GM19099 (cell line): Measurements from ENCODE around the gene AKR1E2.

Experiments used
- POLR2A ChIP-seq: IDR thresholded peaks from 3 replicates; pipeline ENCODE4 v1.6.1; 2011; ENCODE audit warnings: low read depth; ENCODE audit not compliant: insufficient read length; ENCODE audit errors: extremely low read depth

The AKR1E2 gene

DNA sequence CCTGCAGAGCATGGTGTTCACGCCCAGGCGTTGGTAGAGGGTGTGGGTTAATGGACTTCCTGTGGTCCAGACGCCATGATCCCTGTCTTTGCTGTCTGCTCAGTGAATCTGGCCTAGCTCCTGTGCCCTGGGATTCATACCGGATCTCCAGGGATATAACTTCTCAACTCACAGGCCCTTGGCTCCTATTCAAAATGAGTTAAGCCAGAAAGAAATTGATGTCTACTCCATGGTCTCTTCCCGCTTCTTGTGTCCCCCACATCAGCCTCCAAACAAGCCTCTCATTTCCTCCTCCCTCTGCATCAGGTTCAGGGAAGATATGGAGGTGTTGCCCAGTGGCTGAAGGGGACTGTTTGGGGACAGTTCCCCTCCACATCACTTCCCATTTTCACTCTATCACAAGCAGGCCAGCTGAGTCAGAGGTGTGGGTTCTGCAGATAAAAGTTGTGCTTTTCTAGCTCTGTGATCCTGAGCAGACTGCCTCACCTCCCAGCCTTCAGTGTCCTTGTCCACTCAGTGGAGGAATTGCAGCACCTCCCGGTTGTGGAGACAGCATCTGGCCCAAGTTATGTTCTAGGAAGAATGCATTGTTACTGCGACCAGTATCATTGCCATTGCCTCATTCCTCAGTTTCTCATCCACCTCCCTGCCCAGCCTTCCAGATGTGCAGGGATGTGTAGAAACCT, 22.5 kb downstream of the AKR1E2 start:
- TF ChIP-seq POLR2A = no peak

DNA sequence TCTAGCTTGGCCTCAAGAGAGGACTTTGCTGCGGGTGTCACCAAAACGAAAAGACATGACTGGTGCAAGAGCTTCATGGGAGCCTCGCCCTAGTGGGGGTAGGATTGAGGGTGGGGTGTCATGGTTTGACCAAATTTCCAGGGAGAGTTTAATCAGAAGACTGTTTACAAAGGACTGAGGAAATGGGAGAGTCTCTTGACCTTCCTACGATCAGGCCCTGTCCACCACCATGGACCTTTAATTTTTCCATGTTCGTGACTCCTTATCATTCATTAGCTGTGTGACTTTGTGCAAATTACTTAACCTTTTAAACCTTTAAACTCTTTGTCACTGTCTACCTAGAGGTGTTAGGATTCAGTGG, 23.0 kb downstream of the AKR1E2 start:
- no peak for TF ChIP-seq POLR2A

DNA sequence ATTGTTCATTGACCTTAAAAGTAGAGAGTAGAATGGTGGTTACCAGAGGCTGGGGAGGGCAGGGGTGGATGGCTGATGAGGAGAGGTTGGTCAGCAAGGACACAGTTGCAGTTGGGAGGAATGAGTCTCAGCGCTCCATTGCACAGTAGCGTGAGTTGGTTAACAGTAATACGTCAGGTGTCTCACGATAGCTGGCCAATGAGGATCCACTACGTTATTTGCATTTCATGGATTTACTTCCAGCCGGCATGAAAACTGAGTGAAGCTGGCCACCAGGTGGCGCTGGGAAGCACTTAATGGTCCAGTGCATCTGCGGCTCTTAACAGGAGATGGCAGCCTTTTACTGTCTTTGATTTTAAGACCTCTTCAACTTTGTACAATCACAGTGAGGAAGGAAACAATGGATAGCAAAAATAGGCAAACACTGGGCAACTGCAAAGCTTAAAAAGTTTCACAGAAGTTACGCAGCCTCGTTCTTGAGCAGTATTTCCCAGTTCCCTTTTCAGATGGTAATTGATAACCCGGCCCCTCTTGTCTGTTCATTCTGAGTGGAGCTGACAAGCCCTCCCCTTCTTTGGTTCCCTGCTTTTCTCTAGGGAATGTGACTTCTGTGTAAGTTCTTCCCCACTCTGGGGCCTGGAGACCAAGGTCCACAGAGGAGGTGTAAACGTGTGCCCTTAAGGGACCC, 23.7 kb downstream of the AKR1E2 start:
- TF ChIP-seq POLR2A = no peak

DNA sequence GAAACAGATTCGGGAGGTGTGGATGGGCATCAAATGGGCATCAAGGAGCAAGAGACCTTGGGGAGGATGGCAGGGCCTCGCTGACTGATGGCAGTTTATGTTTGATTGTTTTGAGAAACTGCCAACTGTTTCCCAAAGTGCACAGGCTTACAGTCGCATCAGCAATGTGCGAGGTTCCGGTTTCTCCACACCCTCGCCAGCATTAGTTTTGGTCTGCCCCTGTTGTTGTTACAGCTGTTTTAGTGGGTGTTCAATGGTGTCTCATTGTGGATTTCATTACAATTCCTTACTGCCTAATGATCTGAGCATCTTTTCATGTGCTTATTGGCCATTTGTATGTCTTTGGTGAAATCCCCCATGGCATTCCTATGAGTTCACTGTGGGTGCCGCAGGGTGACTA, 24.4 kb downstream of the AKR1E2 start:
- no peak for TF ChIP-seq POLR2A

DNA sequence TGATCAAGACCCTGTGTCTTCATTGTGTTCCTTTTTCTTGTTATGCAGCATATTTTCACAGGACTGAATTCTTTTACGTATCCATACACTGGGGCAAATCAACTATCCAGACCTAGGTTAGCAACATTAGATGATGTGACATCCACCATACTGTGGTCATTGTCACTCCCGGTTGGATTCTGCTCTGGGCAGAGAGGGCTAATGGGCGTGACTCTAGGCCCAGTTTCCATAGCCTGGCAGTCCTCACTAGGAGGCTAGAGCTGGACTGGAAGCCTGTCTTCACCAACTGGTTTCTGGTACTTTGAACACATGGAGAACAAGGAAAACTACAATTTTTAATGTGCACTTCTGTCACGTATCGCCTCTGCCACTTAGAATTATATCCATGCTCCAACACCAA, 25.2 kb downstream of the AKR1E2 start:
- TF ChIP-seq POLR2A = no peak

DNA sequence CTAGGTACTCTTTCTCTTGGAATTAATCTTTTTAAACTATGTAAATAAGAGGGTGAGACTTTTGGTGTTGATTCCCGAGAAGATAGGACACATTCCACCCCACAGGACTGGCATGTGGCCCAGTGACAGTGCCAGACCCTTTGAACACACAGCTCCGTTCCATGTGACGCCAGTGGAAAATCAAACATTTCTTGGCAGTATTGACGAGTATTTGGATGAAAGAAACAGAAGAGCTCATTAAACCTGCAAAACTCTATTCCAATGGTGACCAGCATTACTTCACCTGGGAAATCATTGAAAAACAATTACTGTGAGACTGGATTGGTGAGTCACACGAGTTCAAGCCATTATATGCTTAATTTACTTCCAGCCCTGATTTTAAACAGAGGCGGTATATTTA, 25.8 kb downstream of the AKR1E2 start:
- TF ChIP-seq POLR2A = no peak

DNA sequence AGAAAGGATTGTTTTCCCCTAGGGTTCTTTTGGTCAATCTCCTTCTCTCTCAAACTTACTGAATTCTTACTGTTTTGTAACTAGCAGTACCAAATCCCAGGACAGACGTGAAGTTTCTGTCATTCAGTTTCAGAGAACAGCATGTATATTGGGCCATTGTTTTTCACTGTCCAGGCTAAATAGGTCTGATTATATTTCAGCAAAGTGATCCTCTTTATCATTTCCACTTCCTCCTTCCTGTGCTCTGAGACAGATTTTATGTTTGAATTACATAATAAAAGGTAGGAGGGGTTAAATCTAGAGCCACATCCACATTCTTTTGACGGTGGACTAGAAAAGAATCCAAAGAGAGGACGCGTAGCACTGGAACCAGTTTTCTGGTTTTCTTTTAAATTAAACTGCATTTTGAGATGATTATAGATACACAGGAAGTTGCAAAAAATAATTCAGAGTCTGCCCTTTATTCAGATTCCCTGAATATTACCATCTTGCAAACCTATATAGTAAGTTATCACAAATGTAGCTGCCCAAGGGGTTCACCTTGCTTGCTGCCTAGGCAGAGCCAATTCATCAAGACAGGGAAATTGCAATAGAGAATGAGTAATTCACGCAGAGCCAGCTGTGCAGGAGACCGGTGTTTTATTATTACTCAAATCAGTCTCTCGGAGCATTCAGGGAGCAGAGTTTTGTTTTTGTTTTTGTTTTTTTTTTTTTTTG, 40.1 kb downstream of the AKR1E2 start:
- no peak for TF ChIP-seq POLR2A

DNA sequence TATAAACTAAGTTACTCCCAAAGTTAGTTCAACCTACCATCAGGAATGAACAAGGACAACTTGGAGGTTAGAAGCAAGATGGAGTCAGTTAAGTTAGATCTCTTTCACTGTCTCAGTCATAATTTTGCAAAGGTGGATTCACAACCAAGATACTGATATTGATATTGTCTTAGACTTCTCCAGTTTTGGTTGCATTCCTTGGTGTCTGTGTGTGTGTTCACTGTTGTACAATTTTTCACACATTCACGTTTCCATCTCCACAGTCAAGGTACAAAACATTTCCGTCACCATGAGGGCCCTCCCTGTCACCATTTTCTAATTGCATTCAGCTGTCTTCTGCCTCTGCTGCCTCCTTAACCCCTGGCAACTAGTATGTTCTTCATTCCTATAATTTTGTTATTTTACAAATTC, 41.1 kb downstream of the AKR1E2 start:
- TF ChIP-seq POLR2A = no peak

DNA sequence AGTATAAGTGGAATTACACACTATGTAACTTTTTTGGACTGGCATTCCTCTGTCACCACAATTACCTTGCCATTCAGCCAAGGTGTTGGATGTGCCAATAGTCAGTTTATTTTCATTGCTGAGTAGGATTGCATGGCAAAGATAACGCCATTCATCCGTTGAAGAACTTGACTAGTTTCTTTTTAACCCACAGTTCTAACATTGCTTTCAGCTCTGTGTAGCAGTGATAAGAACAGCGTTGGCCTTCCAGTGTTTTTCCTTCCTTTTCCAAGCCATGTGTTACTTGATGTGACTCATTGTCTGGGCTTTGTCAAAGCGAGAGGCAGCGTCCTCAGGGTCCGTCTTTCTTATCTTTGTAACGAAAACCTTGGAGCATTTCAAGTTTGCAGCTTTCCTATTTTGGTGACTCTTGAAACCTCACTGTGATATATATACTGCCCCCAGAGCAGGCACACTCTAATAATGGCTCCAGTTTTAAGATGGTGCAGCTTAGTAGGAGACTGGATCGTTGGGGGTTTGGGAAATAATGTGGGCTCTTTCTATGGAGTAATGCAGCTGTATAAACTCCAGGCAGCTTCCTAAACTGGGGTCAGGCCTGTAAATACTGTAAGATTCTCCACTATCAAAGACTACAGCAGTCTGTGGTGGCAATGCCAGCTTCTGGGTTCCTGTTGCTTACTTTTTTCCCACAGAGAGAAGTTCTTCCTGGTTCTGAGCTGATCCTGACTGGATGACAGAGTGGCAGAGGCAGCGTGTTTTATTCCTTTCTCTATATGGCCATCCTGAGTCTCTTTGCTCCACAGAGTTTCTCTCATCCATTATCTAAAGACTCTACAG, 41.7 kb downstream of the AKR1E2 start:
- no peak for TF ChIP-seq POLR2A

DNA sequence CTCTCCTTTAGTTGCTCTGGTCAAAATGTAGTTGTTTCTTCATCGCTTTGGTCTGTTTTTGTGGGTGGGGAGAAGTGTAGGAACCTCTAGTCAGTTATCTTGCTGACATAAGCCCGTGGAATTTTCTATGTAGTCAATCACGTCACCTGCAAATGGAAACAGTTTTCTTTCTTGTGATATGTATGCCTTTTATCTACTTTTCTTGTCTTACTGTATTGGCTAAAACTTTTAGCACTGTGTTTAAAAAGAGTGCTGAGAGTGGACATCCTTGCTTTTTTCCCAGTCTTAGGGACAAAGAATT, 42.3 kb downstream of the AKR1E2 start:
- no peak for TF ChIP-seq POLR2A

DNA sequence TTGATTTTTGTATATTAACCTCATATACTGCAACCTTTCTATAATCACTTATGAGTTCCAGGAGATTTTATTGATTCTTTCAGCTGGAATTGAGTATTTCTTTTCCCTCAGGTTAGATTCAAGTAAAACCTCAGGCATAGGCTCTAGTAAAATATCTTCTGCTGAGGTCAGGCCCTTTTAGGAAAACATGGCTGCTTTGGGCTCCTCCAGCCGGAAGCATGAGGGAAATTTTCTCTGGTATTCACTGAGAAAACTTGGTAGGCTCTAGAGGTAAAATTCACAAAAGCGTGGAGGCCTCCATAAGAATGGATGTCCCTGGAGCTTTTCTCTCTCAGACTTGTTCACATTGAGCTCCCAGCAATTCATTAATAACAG, 56.7 kb downstream of the AKR1E2 start:
- TF ChIP-seq POLR2A = no peak

DNA sequence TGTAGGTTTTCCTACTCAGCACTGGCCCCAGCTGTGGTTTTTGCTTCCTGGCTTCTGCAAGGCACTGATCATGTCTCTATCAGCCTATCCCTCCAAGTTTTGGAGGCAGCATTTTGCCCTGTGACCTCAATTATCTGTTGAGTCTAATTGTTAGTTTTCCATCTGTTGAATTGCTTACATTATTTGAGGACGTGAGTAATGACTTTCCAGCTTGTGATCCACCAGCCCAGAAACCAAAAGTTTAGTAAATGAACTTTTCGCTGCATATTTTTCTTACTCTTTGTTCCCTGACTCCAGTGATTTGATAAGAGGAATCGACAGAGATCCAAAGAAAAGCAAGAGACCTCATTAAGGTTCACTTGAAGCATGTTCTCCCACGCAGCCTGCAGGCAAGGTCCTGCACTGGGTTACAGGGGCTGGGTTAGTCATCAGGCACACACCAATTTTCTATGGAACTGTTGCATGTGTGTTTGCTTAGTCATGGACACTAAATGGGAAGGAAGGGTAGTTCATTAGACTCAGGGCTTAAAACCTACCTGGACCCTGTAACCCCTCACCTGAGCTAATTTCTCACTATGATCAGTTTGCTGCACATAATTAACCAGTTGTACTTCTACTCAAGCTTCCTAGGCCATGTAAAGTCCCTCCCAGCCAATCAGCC, 57.2 kb downstream of the AKR1E2 start:
- no peak for TF ChIP-seq POLR2A

DNA sequence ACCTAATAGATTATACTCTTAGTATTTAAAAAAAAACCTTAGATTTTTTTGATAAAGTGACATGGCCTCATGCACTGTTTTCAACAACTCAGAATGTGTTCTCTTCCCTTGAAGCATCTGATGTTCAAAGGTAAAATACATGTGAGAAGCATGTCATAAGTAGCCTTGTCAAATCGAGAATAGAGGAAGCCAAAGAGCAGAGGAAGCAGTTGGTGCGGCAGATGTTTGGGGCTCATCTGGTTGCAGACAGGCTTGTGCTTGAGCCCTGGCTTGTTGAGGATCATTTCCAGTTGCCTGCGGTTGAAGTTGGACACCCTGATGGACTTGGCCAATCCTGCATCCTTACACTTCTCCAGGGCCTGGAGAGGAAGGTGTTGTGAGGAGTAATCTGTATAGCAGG, 59.2 kb downstream of the AKR1E2 start:
- no peak for TF ChIP-seq POLR2A

DNA sequence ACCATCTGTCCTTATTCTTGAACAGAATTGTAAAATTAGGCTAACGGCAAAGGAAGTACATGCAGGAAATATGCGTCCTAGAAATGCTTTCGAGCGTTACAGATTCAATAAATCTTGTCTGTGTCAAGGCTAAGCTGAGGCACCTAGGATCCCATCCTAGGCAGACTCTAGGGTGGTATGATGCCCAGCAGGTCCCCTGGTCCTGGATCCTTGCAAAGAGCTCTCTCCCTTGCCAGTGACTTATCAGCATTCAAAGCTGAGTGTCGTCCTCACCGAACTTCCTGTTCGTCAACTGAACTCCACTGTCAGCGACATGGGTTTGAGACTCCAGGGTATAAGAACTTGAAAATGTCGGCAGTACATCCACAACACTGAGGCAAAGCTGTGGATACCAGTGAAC, 61.5 kb downstream of the AKR1E2 start:
- TF ChIP-seq POLR2A = no peak

DNA sequence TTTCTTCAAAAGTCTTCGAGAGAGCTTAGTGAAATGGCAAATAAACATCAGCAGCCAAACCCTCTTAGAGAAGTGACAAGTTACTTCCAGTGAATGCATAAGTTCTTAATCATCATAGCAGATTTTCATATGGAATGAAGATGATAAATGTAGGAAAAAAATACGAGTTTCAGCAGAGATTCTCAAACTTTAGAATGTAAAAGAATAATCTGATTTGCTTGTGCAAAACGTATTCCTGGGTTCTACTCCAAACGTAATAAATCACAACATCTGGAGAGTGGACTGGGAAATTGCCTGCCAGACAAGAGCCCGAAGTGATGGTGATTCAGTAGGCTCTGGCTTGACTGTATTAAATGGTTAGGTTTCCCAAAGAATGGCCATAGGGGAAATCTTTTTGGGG, 62.2 kb downstream of the AKR1E2 start:
- no peak for TF ChIP-seq POLR2A

DNA sequence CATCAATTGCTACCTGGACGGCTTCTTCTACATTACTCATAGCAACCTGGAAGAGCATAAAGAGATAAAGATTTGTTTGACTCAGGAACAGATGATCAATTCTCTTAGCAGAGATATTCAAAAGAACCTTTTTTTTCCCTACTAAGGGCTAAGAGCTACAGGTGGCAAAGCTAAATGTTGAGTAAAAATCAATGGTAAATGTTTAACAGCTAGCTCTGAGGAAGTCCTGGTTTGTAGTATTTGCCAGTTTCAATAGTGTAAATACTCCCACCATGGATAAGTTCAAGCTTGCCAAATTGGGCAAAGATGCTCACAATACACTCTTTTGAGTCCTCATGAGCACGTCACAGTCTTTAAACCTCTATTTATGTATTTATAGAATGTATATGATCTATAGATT, 64.0 kb downstream of the AKR1E2 start:
- no peak for TF ChIP-seq POLR2A

DNA sequence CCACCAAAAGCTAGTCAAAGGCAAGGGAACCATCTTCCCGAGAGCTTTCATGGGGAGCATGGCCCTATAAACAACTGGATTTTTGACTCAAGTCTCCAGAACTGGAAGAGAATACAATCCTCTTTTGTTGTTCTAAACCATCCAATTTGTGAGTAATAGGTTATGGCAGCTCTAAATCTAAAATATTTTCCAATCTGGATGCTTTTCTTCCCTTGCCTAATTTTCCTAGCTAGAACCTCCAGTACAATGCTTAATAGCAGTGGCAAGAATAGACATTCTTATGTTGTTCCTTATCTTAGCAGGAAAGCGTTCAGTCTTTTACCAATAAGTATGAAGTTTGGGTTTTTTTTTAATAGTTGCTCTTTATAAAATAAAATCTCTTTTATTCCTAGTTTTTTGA, 66.7 kb downstream of the AKR1E2 start:
- no peak for TF ChIP-seq POLR2A
